CD4-positive, alpha-beta T cell (primary cell): ENCODE data around the gene UPF2. TPM values are rescaled to one million over a fixed set of nuclear protein-coding genes. Genes with fewer than 3 reads are reported as not detected.

Source experiments
- ATAC-seq: fragments of 200-7000 bp; cut with Tn5 transposase; one replicate; pipeline ENCODE4 v1.10.0; 2022; ENCODE audit warnings: mild to moderate bottlenecking; ENCODE audit not compliant: poor library complexity
- CTCF ChIA-PET: fragments of 350-600 bp; sonication (Branson Sonifier 250); formaldehyde crosslinking; loops from one replicate; lab custom pipeline; 2021; ENCODE audit warnings: antibody characterized with exemption, inconsistent platforms; lab: Charles Lee
- POLR2A ChIA-PET: fragments of 350-600 bp; sonication (Branson Sonifier 250); formaldehyde crosslinking; loops from one replicate; lab custom pipeline; 2021; ENCODE audit warnings: antibody characterized with exemption, inconsistent platforms; lab: Charles Lee
- DNase-seq, 14 experiments: peaks; one replicate each; pipeline ENCODE4 v3.0.0-alpha.2; 2013 to 2020; ENCODE audit warnings: mixed read lengths in 2 of 14
- H3K27ac ChIP-seq, 2 donors: one replicate each; pipeline versions ENCODE4 v1.5.1 to v1.7.0; 2013; ENCODE audit warnings: low read length in 2 of 2, low read depth in 1 of 2, mild to moderate bottlenecking in 1 of 2
- H3K27me3 ChIP-seq, 2 experiments: 1 replicate in 1 of 2; 2 replicates in 1 of 2; pipeline versions ENCODE4 v1.6.1 to v1.7.0; 2013; ENCODE audit warnings: low read length in 2 of 2, control low read depth in 1 of 2, mild to moderate bottlenecking in 1 of 2, moderate library complexity in 1 of 2; ENCODE audit not compliant: insufficient read depth in 2 of 2, control insufficient read depth in 1 of 2
- H3K36me3 ChIP-seq: one replicate; pipeline ENCODE4 v1.6.1; 2013; ENCODE audit warnings: low read length, control low read depth; ENCODE audit not compliant: insufficient read depth
- H3K4me1 ChIP-seq: one replicate; pipeline ENCODE4 v1.6.1; 2013; ENCODE audit warnings: low read length, control low read depth; ENCODE audit not compliant: insufficient read depth
- H3K4me3 ChIP-seq: one replicate; pipeline ENCODE4 v1.5.1; 2013; ENCODE audit warnings: mild to moderate bottlenecking, low read length, moderate library complexity
- H3K9me3 ChIP-seq, 2 experiments: 1 replicate in 1 of 2; 2 replicates in 1 of 2; pipeline versions ENCODE4 v1.6.1 to v1.7.0; 2013; ENCODE audit warnings: low read length in 2 of 2, mild to moderate bottlenecking in 2 of 2, control low read depth in 1 of 2, moderate library complexity in 1 of 2; ENCODE audit not compliant: control insufficient read depth in 1 of 2, insufficient read depth in 1 of 2
- H3K27ac Mint-ChIP-seq: one replicate; pipeline ENCODE4 v1.8.0; 2020; ENCODE audit warnings: mixed read lengths
- H3K27me3 Mint-ChIP-seq: one replicate; pipeline ENCODE4 v1.8.0; 2021; ENCODE audit warnings: mixed read lengths
- H3K36me3 Mint-ChIP-seq: one replicate; pipeline ENCODE4 v1.8.0; 2021; ENCODE audit warnings: low read depth, mixed read lengths
- H3K4me1 Mint-ChIP-seq: one replicate; pipeline ENCODE4 v1.8.0; 2021; ENCODE audit warnings: low read depth, mixed read lengths
- H3K4me3 Mint-ChIP-seq: one replicate; pipeline ENCODE4 v1.8.0; 2020; ENCODE audit warnings: mild to moderate bottlenecking, mixed read lengths
- H3K9me3 Mint-ChIP-seq: one replicate; pipeline ENCODE4 v1.8.0; 2020; ENCODE audit warnings: mixed read lengths
- CTCF ChIP-seq: fragments of 200-600 bp; IDR thresholded peaks from one replicate; pipeline ENCODE4 v1.8.0; 2022; ENCODE audit warnings: antibody characterized with exemption, mild to moderate bottlenecking
- intact Hi-C, 2 experiments: fragments of 100-400 bp; cut with DNase I in 1 of 2; cut with micrococcal nuclease in 1 of 2; formaldehyde crosslinking; loops; one replicate each; pipeline versions ENCODE4 v1.15.1 to v1.9.0; 2023 to 2025; cut with DNase I, micrococcal nuclease
- total RNA-seq, 174 experiments: library from RNA in 2 of 174; stranded (reverse) in 2 of 174; gene quantifications; one replicate each; pipeline ENCODE4 v1.2.3 and lab custom pipeline; 2021 to 2026

The UPF2 gene
- total RNA-seq, 2 experiments from 2014 or later: 14.5 to 15.3 TPM

DNA sequence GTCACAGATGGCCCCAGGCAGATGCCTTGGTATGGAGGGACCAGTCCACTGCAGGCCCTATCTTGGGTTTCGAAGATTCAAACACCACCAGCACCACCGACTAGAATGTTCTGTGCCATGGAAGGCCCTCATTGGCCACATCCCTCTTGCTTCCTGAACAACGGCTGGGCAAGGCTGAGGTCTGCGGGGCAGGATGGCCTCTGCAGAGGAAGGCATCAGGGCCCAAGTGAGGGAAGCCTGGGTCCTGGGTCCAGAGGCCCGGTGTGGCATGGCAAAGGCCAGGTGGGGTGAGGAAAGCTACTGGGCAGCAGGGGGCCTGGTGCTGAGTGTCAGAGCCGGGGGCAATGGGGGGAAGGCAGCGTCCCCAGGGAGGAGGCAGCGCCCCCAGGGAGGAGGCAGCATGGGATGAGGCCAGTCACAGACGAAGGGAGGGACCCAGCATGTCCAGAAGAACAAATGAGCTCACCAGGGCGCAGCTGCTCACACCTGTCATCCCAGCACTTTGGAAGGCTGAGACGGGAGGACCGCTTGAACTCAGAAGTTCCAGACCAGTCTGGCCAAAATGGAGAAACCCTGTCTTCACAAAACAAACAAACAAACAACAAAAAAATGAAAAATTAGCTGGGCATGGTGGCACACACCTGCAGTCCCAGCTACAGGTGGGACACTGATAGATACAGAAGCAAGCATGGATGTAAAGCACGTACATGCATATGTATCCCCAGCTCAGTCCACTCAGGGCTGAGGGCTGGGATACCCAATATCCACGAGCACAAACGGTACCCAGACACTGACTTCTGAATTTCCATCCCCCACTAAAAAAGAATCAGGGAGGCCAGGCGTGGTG is 155.0 kb downstream of the UPF2 start:
- Histone ChIP-seq H3K27ac (no peak overlapping the region), H3K27me3 (no peaks in the 10 kb centered on the region), H3K36me3 (no peaks in the 10 kb centered on the region), H3K4me3 (no peak overlapping the region), H3K9me3 (no peaks in the 10 kb centered on the region), H3K4me1 (peaks cover 9% of the 10 kb centered on the region)
- H3K4me1 Mint-ChIP-seq: no peaks in the 10 kb centered on the region
- no peaks in the 10 kb centered on the region for H3K36me3 Mint-ChIP-seq
- ChIA-PET CTCF (no interaction called here), POLR2A (no interaction called here)
- H3K4me3 Mint-ChIP-seq: no peak overlapping the region
- H3K9me3 Mint-ChIP-seq: no peaks in the 10 kb centered on the region
- no peak overlapping the region for H3K27ac Mint-ChIP-seq
- ATAC-seq: no peak
- no peaks in the 10 kb centered on the region for H3K27me3 Mint-ChIP-seq
- intact Hi-C loops: no loop called here
- no peak for DNase-seq
- no peak for TF ChIP-seq CTCF

DNA sequence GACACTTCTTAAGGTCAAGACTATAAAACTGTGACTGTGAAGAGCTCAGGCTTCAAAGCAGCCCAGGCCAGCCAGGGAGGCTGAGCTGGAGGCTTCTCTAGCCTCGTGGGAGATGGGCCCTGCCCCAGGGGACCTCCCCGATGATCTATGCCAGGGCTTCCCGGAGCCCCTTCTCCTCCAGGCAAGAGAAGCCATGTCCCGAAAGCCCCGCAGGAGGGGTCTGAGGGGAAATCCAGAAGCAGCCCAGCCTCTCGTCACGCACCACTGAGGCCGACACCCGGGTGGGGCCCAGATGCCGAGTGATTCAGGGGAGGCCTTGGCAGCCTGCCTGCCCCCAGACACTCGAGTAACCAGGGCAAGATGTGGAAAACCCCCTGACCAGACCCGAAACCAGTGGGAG is 155.8 kb downstream of the UPF2 start:
- no peak for ATAC-seq
- Histone ChIP-seq H3K4me3 (no peak overlapping the region), H3K36me3 (no peaks in the 10 kb centered on the region), H3K27me3 (no peaks in the 10 kb centered on the region), H3K4me1 (peaks cover 14% of the 10 kb centered on the region), H3K9me3 (no peaks in the 10 kb centered on the region), H3K27ac (no peak overlapping the region)
- Mint-ChIP-seq H3K4me3 (no peak overlapping the region), H3K27ac (no peak overlapping the region), H3K27me3 (no peaks in the 10 kb centered on the region), H3K36me3 (no peaks in the 10 kb centered on the region), H3K4me1 (no peaks in the 10 kb centered on the region), H3K9me3 (no peaks in the 10 kb centered on the region)
- ChIA-PET POLR2A (no interaction called here), CTCF (no interaction called here)
- no peak for DNase-seq
- no peak for TF ChIP-seq CTCF
- intact Hi-C loops: no loop called here

DNA sequence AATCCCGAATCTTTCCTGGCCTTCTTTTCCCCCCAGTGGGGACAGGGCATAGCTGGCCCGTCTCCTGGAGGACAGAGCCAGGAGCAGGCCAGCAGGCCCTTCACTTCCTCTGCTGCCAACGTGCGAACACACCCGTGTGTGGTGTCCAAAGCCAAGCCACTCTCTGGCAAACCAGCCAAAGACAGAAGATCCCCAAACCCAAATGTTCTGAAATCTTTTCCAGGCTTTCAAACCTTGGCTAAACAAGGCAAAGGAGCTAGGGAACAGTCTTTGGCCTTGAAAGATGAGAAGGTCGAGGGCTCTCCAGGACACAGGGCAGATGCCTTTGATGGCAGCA is 156.5 kb downstream of the UPF2 start:
- Mint-ChIP-seq H3K4me1 (no peaks in the 10 kb centered on the region), H3K27ac (no peak overlapping the region), H3K9me3 (no peaks in the 10 kb centered on the region), H3K36me3 (no peaks in the 10 kb centered on the region), H3K27me3 (no peaks in the 10 kb centered on the region), H3K4me3 (no peak overlapping the region)
- no peak for DNase-seq
- Histone ChIP-seq H3K4me3 (no peak overlapping the region), H3K9me3 (no peaks in the 10 kb centered on the region), H3K4me1 (peaks cover 14% of the 10 kb centered on the region), H3K36me3 (no peaks in the 10 kb centered on the region), H3K27me3 (no peaks in the 10 kb centered on the region), H3K27ac (no peak overlapping the region)
- intact Hi-C loops: no loop called here
- no peak for ATAC-seq
- POLR2A ChIA-PET: no interaction called here
- TF ChIP-seq CTCF: no peak
- CTCF ChIA-PET: no interaction called here
